Fibroblast of mammary gland (primary cell): ENCODE results near the gene SNRPA.
A peak's percentile ranks its signal among the peaks of the same experiment; 100 is the strongest.
"Not testable (repeated sequence)": the region's sequence is repeated elsewhere in the genome, so short reads cannot be mapped to it uniquely, and the experiment has no call there.

Experiments
- DNase-seq: peaks from one replicate; pipeline ENCODE4 v3.0.0-alpha.2; 2010; ENCODE audit warnings: low read depth
- H3K4me3 ChIP-seq: 2 replicates; pipeline ENCODE4 v1.5.1; 2011; ENCODE audit warnings: low read depth, mild to moderate bottlenecking, low read length, moderate library complexity; ENCODE audit not compliant: control insufficient read depth
- CTCF ChIP-seq: conservative IDR thresholded peaks from 2 replicates; pipeline ENCODE4 v1.5.1; 2011; ENCODE audit warnings: low read depth, low read length, inconsistent platforms; ENCODE audit not compliant: control insufficient read depth, insufficient read depth

The SNRPA gene

GRCh38 chr19:40721936-40722661 lies 28.9 kb upstream of the SNRPA start:
- H3K4me3 ChIP-seq: peak overlapping the region; percentile 11
- DNase-seq: peak; percentile 74

DNA sequence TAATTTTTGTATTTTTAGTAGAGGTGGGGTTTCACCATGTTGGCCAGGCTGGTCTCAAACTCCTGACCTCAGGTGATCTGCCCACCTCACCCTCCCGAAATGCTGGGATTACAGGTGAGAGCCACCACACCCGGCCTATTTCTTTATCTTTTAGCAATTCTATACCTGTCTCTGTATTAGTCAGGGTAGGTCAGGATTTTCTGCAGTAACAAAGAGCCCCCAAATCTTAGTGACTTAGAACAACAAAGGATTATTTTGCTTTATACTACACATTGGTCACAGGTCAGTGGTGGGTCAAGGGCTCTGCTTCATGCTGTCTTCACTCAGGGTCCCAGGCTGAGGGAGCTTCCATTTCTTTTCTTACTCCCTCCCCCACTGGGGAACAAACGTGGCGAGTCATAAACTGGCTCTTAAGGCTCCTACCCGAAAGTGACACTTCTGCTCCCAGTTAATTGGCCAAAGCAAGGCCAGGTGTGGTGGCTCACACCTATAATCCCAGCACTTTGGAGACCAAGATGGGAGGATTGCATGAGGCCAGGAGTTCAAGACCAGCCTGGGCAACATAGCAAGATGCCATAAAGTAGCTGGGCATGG lies 27.2 kb upstream of the SNRPA start:
- no peak for TF ChIP-seq CTCF
- DNase-seq: no peak
- no peak overlapping the region for H3K4me3 ChIP-seq

More at GRCh38 chr19:40721936-40722661, 28.9 kb upstream of the SNRPA start:
- TF ChIP-seq CTCF: no peak

- no peak overlapping the region for H3K4me3 ChIP-seq
- TF ChIP-seq CTCF: no peak
- no peak for DNase-seq
These were observed 26.7 kb upstream of the SNRPA start for GRCh38 chr19:40724315-40724714.

DNA sequence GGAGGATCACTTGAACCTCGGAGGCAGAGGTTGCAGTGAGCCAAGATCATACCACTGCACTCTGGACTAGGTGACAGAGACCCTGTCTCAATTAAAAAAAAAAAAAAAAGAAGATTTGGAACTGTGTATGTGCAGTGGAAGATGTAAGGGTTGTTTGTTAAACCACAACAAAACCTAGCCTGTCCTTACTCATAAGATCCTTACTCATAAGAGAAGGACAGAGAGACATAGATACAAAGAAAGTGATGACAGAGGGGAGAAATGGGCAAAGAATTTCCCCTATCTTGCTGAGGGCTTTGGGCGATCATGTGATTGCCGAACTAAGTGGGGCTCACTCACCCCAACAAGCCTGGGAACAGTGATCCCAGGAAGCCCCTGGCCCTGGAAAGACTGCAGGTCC lies 26.1 kb upstream of the SNRPA start:
- DNase-seq: no peak
- no peak for TF ChIP-seq CTCF
- H3K4me3 ChIP-seq: no peak overlapping the region

GRCh38 chr19:40726279-40726678 lies 24.7 kb upstream of the SNRPA start:
- no peak for TF ChIP-seq CTCF
- no peak for DNase-seq

GRCh38 chr19:40730065-40730464 lies 20.9 kb upstream of the SNRPA start:
- not testable (repeated sequence) for DNase-seq, H3K4me3 ChIP-seq

More at GRCh38 chr19:40726279-40726678, 24.7 kb upstream of the SNRPA start:
- H3K4me3 ChIP-seq: no peak overlapping the region

- not testable (repeated sequence) for DNase-seq, H3K4me3 ChIP-seq
These were observed 18.7 kb upstream of the SNRPA start for GRCh38 chr19:40732304-40732703.

DNA sequence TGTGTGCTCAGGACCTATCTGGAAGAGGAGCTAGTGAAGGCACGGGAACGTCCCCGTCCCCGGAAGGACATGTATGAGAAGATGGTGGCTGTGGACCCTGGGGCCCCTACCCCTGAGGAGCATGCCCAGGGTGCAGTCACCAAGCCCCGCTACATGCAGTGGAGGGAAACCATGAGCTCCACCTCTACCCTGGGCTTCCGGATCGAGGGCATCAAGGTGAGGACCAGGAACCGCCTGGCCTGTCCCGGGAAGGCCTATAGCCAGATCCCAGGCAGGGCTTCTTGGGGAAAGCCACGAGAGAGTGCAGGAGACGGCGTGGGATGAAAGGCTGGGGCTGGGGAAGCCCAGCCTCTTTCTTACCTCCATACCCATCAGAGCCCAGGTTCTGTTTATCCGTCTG lies 17.9 kb upstream of the SNRPA start:
- no peak overlapping the region for H3K4me3 ChIP-seq
- no peak for DNase-seq
- no peak for TF ChIP-seq CTCF
